Measurements from ENCODE around the gene GREB1. TPM values are rescaled to one million over a fixed set of nuclear protein-coding genes. Genes with fewer than 3 reads are reported as not detected.
A peak's percentile ranks its signal among the peaks of the same experiment; 100 is the strongest.

The GREB1 gene, protein sequence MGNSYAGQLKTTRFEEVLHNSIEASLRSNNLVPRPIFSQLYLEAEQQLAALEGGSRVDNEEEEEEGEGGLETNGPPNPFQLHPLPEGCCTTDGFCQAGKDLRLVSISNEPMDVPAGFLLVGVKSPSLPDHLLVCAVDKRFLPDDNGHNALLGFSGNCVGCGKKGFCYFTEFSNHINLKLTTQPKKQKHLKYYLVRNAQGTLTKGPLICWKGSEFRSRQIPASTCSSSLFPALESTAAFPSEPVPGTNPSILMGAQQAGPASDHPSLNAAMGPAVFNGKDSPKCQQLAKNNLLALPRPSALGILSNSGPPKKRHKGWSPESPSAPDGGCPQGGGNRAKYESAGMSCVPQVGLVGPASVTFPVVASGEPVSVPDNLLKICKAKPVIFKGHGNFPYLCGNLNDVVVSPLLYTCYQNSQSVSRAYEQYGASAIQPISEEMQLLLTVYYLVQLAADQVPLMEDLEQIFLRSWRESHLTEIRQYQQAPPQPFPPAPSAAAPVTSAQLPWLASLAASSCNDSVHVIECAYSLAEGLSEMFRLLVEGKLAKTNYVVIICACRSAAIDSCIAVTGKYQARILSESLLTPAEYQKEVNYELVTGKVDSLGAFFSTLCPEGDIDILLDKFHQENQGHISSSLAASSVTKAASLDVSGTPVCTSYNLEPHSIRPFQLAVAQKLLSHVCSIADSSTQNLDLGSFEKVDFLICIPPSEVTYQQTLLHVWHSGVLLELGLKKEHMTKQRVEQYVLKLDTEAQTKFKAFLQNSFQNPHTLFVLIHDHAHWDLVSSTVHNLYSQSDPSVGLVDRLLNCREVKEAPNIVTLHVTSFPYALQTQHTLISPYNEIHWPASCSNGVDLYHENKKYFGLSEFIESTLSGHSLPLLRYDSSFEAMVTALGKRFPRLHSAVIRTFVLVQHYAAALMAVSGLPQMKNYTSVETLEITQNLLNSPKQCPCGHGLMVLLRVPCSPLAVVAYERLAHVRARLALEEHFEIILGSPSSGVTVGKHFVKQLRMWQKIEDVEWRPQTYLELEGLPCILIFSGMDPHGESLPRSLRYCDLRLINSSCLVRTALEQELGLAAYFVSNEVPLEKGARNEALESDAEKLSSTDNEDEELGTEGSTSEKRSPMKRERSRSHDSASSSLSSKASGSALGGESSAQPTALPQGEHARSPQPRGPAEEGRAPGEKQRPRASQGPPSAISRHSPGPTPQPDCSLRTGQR (N-terminal part only)
- 1 to 10 TPM; 3.0 to 6.1 (median 4.3) TPM for total RNA-seq

DNA sequence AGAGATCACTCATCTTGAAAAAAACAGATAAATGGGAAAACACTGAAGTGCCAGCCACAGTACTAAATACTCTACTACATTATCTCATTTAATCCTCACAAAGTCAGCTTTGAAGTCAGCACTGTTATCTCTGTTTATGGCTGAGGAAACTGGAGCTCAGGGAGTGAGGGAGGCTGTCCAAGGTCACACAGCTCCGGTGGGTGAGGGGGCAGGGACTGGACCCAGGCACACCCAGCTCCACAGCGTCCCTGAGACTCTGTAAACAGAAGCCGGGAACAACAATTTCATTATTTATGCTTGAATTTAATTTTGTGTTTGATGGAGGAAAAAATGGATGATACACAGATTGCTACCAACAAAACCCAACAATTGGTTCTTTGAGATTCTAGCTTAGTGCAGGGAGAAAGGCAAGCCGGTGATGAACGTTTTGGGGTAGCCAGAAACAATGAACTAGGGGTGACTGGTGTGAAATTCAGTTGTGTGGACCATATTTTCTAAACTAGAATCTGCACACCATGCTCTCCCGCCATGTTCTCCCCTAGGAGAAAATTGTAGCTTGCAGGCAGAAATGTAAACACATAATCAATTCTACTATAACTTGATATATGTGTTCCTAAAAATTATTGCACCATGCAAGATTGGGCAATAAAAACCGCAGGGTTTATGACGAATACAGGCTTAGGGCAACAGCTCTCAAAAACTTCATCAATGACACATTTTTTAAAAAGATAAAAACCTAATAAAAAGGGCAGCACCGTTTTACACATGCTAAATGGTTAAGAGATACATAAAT lies at the start of gene GREB1:
TSS of gene GREB1 (plus strand) at position 768 of the 793 bp plus-strand sequence. CDS start 22,570 bp downstream, outside the sequence.
- H3K9me3 ChIP-seq: no peaks in the 10 kb centered on the region
- TF ChIP-seq, protein P1, sequence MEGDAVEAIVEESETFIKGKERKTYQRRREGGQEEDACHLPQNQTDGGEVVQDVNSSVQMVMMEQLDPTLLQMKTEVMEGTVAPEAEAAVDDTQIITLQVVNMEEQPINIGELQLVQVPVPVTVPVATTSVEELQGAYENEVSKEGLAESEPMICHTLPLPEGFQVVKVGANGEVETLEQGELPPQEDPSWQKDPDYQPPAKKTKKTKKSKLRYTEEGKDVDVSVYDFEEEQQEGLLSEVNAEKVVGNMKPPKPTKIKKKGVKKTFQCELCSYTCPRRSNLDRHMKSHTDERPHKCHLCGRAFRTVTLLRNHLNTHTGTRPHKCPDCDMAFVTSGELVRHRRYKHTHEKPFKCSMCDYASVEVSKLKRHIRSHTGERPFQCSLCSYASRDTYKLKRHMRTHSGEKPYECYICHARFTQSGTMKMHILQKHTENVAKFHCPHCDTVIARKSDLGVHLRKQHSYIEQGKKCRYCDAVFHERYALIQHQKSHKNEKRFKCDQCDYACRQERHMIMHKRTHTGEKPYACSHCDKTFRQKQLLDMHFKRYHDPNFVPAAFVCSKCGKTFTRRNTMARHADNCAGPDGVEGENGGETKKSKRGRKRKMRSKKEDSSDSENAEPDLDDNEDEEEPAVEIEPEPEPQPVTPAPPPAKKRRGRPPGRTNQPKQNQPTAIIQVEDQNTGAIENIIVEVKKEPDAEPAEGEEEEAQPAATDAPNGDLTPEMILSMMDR (IDR thresholded peaks at IDR 0.05): no peak
- TF ChIP-seq POLR2AphosphoS5 (IDR thresholded peaks at IDR 0.05) (peak in 1 of 3 donors; percentile 41), EP300 (IDR thresholded peaks at IDR 0.05) (no peak), POLR2A (IDR thresholded peaks at IDR 0.05) (no peak)
- no peak within 1 kb of the TSS for H3K4me3 ChIP-seq
- no peak for DNase-seq (ENCODE audit: low spot score in 2 of 2)
- H3K27me3 ChIP-seq: peaks cover 2% of the 10 kb centered on the region
- 41% methylated on average over 9 of the region's 9 CpGs for WGBS
- H3K4me1 ChIP-seq: peaks cover 26% of the 10 kb centered on the region
- H3K36me3 ChIP-seq: no peaks in the 10 kb centered on the region
- H3K27ac ChIP-seq: peak within 1 kb of the TSS; percentile 73

DNA sequence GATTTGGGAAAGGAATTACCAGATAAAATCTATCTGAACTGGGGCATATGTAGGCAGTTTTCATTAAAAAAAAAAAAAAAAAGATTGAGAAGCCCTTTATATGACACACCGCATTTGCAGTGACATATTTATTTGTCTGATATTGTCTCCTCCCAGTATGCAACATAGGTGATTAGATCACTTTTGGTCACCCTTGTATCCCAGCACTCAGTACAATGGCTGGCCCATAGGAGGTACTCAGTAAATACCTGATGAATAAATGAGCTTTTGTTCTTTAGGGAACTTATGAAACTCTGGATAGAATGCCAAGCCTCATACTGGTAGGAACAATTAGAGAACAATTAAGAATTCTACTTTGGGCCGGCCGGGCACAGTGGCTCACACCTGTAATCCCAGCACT lies 45.0 kb upstream of the GREB1 start:
- H3K4me3 ChIP-seq: no peak overlapping the region
- 46% methylated on average over 3 of the region's 3 CpGs for WGBS

DNA sequence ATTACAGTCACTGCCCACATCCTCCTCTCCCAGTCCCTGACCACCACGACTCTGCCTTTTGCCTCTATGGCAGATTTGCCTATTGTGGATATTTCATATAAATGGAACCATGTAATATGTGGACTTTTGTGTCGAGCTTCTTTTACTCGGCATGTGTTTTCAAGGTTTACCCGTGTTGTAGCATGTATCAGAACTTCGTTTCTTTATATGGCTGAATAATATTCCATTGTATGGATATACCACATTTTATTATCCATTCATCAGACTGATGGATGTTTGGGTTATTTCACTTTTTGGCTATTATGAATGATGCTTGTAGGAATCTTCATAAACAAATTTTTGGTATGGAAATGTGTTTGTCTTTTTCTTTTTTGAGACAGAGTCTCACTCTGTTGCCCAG lies 43.7 kb upstream of the GREB1 start:
- Histone ChIP-seq H3K4me3 (no peak overlapping the region), H3K36me3 (no peaks in the 10 kb centered on the region), H3K27me3 (no peaks in the 10 kb centered on the region), H3K4me1 (peaks cover 5% of the 10 kb centered on the region), H3K27ac (no peak overlapping the region), H3K9me3 (no peaks in the 10 kb centered on the region)
- TF ChIP-seq POLR2AphosphoS5 (IDR thresholded peaks at IDR 0.05): no peak
- TF ChIP-seq, protein P1 (IDR thresholded peaks at IDR 0.05): no peak
- no peak for TF ChIP-seq POLR2A (IDR thresholded peaks at IDR 0.05)
- TF ChIP-seq EP300 (IDR thresholded peaks at IDR 0.05): no peak
- DNase-seq (ENCODE audit: low spot score in 2 of 2): no peak
- 96% methylated on average over 5 of the region's 5 CpGs for WGBS

More for the DNA sequence above, 45.0 kb upstream of the GREB1 start:
- peaks cover 5% of the 10 kb centered on the region for H3K27me3 ChIP-seq
- peaks cover 9% of the 10 kb centered on the region for H3K4me1 ChIP-seq
- H3K27ac ChIP-seq: no peak overlapping the region
- no peak for DNase-seq (ENCODE audit: low spot score in 2 of 2)
- no peaks in the 10 kb centered on the region for H3K9me3 ChIP-seq
- TF ChIP-seq, protein P1 (IDR thresholded peaks at IDR 0.05): no peak
- no peak for TF ChIP-seq EP300 (IDR thresholded peaks at IDR 0.05)
- TF ChIP-seq POLR2AphosphoS5 (IDR thresholded peaks at IDR 0.05): no peak
- TF ChIP-seq POLR2A (IDR thresholded peaks at IDR 0.05): no peak
- no peaks in the 10 kb centered on the region for H3K36me3 ChIP-seq

DNA sequence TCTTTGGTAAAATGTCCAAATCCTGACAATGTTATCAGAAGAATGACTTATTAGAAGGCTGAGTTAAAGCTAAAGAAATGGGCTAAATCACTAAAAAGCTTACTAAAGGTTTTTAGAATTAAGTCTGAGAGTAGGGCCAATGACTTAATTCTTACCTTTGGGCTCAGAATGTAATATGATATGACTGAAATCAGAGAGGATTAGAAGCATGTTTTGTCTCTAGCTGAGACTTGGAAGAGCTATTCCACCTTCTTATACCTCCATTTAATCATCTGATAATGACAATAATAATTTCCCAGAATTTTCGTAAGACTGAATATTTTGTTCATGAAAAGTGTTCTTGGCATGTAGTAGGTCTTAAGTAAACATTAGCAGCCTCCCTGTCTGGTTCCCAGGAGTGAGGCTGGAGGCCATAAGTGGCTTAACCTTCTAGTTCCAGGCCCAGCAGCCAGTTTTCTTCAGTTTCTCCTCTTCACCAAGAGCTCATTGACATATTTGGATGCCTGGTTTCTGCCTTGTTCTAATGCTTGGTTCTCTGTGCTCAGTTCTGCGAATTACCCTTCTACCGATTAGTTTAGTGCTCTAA lies 42.4 kb upstream of the GREB1 start:
- Histone ChIP-seq H3K36me3 (no peaks in the 10 kb centered on the region), H3K27me3 (no peaks in the 10 kb centered on the region), H3K9me3 (no peaks in the 10 kb centered on the region), H3K4me1 (peaks cover 5% of the 10 kb centered on the region), H3K27ac (no peak overlapping the region), H3K4me3 (no peak overlapping the region)
- 67% methylated on average over 3 of the region's 3 CpGs for WGBS
- no peak for TF ChIP-seq POLR2A (IDR thresholded peaks at IDR 0.05)
- TF ChIP-seq EP300 (IDR thresholded peaks at IDR 0.05): no peak
- TF ChIP-seq POLR2AphosphoS5 (IDR thresholded peaks at IDR 0.05): no peak
- TF ChIP-seq, protein P1 (IDR thresholded peaks at IDR 0.05): no peak
- no peak for DNase-seq (ENCODE audit: low spot score in 2 of 2)
